HUDEP-2 (cell line): Measurements from ENCODE around the gene SMTNL2.
"Not testable (repeated sequence)": the region's sequence is repeated elsewhere in the genome, so short reads cannot be mapped to it uniquely, and the experiment has no call there.

ENCODE experiments used
- DNase-seq, 76 experiments: peaks; one replicate each; lab custom pipeline; 2025; ENCODE audit not compliant: unreplicated experiment in 76 of 76; lab: John Stamatoyannopoulos, UW

The SMTNL2 gene

DNA sequence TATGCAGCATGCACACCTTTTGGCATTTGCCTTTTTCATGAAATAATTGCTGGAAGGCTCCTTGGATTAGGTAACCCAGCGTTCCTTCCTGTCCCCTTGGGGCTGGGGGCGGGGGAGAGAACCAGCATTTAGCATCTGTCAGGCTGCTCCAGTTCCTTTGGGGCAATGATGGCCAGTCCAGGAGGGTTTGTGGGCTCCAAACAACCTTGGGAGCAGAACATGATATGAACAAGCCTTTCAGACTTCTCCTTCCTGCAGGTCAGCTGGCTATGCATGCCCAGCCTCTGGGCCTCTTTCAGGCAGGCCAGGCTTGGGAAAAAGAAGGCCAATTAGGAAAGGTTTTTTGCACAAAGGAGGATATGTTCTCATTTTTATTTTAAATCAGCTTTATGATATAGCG, 1.1 kb upstream of the SMTNL2 start:
- DNase-seq: no peak

DNA sequence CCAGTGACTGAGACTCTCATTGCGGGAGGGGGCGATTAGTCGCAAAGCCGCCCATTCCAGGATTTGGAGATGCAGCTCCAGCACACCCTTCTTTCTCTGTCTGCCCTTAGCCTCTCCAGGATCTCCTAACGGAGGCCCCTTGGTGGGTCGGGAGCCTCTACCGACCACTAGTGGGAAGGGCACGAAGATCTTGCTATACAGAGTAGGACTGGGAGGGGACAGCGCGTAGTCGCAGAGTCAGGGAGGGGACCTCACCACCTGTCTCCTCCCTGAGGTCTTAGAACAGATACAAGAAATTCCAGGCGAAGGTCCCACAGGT, 588 bp upstream of the SMTNL2 start:
- peak in 2 of 76 experiments; percentile 3 to 7 for DNase-seq

DNA sequence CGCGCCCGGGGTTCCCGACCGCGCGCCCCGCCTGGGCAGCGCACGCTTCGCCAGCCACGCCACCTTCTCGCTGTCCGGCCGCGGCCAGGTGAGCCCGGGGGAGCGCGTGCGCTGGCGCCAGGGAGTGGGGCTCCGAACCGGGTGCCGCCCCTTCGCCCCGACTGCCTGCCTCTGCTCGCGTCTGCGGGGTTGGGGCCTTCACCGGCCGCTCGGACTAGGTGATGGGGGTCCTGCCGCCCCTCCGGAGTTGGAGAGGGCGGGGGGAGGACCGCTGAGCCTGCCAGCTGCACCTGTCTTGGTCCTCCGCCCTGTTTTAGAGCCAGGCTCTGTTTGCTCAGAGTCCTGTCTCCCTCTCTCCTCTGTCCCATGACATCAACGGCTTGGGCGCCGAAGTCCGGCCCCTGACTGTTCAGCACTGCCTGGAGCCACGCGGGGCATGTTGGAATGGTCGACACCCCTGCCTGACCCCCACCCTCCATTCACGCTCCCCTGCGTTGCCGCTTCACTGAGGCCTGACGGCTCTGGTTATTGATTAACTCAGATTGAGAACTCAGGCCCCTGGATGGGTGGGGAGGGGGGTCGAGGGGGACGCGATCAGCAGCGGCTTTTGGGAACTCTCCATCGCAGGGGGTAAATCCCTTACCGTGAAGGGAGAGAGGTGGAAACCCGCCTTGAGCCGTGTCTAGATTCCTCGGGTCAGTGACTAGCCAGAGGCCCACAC, 748 bp downstream of the SMTNL2 start:
- no peak for DNase-seq

DNA sequence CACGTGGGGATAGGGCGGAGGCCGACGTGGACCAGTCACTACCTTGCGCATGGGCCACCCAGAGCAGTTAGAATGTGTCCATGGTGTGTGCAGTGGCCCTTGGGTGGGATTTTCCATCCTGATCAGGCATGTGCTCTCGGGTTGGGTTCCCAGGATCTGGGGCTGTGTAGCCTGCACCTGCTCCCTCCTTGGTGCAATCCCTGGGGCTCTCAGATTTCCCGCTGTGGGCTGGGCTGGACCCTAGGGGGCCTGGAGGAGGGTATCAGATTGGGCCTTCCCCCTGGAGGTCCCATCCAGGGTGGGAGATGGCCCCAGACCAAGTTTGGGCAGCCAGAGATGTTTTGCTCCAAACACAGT, 1.3 kb downstream of the SMTNL2 start:
- DNase-seq: no peak

DNA sequence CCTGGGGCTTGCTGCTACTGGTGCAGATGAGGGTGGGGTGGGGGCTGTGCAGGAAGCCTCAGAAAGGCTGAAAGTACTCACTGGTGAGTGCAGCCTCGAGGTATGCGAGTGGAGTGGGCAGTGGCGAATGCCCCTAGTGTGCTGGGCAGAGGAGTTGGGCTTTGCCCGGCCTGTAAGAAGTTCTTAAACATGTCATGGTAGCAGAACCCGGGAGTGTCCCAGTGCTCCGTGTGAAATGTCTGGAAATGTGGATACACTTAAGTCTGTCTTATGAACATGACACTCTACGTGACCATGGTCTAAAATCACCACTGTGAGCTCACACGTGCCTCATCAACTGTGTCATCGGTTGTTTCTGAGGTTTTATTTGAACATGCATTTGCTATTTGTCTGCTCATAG, 1.7 kb downstream of the SMTNL2 start:
- DNase-seq: no peak

DNA sequence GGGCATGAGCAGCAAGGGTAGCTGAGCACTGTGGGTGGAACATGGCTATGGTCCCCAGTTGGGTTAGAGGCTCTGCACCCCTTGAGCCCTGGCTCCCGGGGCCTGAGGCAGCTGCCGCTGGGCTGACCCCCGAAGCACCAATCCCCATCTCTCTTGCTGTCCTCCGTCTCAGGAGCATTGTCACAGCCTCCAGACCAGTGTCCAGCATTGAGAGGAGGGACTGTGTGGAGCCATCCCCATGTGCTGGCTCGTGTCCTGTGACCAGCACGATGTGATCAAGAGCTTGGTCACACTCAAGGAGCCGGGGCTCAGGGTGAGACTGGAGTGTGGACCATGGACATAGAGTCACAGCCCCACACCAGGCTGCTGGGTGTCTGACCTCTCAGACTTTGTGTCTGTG, 2.9 kb downstream of the SMTNL2 start:
- no peak for DNase-seq

DNA sequence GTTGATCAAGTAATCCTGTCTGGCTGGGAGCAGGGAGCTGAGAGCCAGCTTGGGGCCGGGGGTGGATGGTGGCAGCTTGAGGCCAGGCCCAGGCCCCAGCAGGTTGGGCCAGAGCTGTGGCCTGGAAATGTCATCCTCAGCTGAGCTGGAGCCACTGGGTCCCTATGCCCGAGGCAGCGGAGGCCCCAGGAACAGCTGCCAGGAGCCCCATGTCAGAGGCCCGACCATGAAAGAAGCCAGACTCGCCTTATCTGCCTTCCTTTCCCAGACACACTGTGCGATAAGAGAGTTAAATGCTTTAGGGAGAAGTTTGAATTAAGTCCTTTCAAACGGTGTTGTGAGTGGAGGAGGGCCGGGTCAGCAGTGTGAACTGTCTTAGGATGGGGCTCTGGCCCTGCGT, 3.5 kb downstream of the SMTNL2 start:
- peak in 39 of 76 experiments; percentile 6 to 53 (median 24) for DNase-seq

DNA sequence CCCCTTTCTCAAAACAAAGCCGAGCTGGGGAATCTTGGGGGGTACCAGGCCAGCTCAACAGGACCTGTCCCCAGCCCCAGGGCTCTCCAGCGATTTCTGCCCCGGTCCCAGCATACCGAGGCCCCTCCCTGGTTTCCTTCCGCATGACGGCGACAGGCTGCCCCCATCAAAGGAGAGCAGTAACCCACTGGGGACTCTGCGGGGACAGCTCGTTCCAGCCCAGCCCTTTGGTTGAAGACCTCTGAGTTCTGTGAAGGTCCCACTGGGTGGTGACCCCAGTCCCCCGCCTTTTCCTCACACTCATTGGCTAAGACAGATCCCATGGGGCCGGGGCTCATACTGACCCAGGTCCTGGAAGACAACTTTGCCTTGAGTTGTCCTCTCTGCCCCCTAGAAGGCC, 4.1 kb downstream of the SMTNL2 start:
- no peak for DNase-seq

DNA sequence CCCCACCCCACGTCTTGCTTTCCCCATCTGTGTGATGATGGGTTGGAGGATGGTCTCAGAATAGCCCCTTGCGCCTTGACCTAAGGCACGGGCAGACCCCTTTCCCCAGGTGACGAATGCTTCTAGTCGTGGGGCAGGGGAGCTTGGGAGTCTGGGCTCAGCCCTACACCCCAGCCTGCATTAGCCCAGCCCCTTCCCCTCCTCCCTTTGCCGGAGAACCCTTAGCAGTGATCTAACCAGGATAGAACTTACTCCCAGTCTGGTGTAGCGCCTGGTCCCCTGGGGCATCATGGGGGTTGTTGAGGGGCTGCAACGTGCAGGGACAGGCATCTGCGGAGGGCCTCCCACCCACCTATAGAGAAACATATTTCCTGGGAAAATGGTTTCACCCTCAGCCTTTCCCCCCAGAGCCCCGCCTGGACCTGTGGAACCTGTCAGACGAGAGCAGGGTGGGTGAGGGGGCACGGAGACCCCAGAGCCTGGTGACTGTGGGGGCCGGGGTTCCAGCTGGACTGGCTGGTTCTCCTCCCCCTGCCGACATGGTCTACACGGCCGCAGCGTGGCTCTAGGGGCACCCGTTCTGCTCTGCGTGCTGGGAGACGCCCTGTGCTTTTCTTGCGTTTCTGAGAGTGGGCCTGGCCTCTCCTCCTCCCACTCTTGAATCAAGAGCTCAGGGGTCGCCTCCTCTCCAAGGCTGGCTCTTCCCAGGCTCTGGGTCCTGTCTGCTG, 4.7 kb downstream of the SMTNL2 start:
- no peak for DNase-seq

DNA sequence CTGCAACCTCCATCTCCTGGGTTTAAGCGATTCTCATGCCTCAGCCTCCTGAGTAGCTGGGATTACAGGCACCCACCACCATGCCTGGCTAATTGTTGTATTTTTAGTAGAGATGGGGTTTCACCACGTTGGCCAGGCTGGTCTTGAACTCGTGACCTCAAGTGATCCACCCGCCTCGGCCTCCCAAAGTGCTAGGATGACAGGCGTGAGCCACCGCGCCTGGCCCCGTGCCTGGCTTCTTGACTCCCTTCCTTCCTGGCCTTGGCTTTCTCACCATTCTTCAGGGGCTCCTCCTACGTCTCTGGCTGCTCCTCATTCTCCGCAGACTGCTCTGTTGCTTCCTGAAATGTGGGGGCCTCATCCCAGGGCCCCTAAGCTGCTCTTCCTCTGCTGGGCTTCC, 5.7 kb downstream of the SMTNL2 start:
- DNase-seq: not testable (repeated sequence)

DNA sequence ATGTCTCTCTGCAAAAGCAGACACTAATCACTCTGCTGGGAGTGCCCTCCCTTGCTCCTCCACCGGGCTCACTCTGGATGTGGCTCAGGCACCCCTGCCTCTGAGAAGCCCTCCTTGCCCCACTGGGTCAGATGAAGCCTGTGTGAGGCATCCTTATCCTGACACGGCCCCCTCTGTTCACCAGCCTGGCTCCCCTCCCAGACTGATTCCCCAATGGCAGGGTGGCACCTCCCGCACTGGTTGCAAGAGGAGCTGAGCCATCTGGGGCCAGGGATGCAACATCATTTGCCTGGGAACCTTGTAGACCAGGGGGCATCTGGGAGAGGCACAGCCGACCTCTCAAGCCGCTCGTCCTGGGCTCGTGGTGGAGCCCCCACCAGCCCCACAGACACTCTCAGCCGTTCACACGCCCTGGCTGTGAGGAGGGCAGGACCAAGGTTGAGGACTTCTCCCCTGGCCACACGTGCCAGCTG, 6.7 kb downstream of the SMTNL2 start:
- no peak for DNase-seq

DNA sequence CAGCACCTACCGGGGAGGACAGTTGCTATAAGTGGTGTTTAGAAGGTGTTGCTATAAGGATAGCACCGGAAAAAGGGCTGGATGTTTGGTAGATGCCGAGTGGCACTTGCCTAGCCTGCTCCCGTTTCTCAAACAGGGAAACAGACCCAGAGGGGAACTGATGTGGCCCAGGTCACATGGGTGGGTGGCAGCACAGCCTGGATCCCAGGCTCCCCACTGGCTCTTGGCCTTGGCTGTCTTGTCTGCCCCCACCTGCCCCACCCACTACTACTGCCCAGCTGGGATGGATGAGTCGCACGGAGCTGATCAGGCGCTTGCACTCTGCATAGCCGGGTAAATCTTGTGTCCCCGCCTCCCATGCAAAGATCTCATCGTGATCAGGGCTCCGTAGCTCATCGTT, 7.2 kb downstream of the SMTNL2 start:
- DNase-seq: peak in 1 of 76 experiments; percentile 5

DNA sequence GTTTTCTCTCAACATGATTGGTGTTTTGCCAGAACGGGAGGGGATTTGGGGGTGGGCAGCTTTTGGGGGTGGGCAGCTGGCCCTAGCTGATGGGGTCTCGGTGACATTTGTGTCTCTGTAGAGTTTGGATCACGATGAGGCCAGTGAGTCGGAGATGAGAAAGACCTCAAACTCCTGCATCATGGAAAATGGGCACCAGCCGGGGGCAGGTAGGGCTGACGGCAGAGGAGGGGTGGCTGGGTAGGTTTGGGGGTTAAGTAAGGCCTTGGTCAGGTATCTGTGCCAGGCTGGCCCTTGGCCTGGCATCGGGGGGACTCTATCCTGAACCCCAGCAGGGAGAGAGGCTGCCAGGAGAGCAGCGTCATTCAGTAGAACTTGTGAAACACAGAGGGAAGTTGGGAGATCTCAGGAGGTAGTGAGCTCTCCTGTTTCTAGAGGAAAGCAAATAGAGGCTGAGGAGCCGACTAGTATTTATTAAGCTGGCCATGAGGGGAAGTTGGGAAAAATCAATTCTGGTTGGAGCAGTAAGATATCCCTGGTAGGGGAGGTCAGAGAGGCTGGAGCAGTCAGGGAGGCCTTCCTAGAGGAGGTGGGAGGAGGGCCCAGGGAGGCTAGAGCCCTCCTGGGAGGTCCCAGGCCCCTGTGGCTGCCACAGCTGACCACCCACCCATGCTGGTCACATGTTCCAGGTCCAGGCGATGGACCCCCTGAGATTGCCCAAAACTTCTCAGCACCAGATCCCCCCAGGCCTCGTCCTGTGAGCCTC, 8.1 kb downstream of the SMTNL2 start:
- no peak for DNase-seq

DNA sequence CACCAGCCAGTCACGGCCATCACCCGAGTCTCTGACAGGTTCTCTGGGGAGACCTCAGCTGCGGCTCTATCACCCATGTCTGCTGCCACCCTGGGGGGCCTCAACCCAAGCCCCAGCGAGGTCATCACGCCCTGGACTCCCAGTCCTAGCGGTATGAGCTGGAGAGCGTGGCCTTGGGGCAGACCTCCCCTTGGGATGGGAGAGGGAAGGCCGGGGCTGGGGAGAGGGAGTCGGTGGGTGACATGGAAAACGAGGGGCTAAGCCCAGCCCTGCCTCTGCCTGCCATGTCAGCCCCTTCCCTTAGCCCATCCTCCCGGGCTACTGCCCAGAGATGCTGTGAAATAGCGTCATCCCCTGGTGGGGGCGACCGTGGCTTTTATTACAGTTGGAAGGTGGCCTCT, 8.7 kb downstream of the SMTNL2 start:
- DNase-seq: no peak

DNA sequence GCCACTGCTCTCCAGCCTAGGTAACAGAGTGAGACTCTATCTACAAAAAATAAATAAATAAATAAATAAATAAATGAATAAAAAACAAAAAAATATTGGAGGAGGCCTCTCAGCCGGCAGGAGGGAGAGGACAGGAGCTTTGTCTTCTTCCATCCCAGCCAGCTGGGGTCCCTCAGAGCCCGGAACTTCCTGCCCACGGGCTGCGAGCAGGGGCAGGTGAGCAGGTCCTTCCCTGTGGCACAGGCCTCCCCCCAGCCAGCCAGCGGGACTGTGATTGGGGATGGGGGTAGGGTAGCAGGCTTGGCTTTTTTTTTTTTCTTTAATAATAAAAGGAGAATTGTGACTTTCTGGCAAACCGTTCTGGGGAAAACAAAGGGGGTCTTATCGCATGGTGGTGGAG, 10.1 kb downstream of the SMTNL2 start:
- DNase-seq: no peak

DNA sequence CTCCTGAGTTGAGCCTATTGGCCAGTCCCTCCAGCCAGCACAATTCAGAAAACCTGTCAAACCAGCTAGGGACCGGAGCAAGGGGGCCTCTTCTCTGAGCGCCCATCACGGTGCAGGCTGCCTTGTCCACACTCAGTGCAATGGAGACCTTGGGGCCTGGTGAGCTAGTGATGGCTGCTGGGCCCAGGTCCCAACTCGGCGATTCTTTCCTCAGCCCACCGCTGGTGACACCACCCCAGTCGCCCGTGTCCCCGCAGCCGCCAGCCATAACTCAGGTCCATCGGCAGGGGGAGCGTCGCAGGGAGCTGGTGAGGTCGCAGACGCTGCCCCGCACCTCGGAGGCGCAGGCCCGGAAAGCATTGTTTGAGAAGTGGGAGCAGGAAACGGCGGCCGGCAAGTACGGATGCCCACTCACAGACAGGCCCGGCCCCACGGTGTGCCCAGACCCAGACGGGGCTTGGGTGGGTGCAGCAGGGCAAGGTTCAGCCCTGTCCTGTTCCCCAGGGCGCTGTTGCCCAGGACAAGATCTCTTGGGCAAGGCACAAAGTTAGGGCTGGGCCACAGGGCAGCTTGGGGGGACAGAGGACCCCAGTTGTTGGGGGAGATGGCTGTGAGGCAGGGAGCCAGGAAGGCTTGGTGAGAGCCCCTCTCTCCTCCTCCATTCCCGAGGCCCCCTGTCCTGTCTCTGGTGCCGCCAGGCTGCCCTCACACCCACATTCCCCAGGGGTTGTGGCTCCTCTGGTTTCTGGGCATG, 10.8 kb downstream of the SMTNL2 start:
- DNase-seq: peak in 38 of 76 experiments; percentile 5 to 54 (median 32)

DNA sequence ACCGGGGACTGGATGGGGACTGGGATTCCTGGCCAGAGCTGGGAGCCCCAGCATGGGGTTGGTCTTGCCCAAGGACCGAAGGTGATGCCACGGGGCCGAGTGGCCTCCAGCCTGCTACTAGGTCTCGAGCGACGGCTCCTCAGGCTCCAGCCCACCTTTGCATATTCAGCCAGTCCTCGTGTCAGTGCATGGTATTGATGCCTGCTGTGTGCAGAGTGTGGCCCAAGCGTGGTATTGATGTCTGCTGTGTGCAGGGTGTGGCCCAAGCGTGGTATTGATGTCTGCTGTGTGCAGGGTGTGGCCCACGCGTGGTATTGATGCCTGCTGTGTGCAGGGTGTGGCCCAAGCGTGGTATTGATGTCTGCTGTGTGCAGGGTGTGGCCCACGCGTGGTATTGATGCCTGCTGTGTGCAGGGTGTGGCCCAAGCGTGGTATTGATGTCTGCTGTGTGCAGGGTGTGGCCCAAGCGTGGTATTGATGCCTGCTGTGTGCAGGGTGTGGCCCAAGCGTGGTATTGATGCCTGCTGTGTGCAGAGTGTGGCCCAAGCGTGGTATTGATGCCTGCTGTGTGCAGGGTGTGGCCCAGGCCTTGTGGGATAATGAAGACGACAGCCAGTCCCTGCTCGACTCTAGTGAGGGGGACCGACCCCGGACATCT, 11.5 kb downstream of the SMTNL2 start:
- not testable (repeated sequence) for DNase-seq

DNA sequence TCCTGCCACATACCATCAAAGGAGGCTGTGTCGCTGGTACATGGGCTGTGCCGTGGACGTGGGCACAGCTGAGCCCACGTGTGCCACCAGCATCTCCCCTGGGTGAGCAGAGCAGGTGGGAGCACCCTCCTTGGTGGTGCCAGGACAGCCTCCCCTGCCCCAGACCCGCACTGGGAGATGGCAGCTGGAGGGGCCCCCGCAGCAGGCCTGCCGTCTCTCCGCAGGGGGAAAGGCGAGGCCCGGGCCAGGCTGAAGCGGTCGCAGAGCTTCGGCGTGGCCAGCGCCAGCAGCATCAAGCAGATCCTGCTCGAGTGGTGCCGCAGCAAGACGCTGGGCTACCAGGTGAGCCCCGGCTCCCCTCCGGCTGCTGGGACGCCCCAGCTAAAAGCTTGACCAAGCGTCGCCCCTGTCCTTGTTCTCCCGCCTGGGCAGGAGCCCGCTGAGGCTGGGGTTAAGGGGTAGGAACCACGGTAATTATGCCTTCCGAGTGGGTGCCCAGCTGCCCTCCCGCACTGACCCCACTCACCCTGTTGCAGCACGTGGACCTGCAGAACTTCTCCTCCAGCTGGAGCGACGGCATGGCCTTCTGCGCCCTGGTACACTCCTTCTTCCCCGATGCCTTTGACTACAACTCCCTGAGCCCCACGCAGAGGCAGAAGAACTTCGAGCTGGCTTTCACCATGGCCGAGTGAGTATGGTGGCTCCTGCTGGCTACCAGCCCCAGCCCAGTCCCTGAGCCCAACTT, 12.5 kb downstream of the SMTNL2 start:
- DNase-seq: no peak

DNA sequence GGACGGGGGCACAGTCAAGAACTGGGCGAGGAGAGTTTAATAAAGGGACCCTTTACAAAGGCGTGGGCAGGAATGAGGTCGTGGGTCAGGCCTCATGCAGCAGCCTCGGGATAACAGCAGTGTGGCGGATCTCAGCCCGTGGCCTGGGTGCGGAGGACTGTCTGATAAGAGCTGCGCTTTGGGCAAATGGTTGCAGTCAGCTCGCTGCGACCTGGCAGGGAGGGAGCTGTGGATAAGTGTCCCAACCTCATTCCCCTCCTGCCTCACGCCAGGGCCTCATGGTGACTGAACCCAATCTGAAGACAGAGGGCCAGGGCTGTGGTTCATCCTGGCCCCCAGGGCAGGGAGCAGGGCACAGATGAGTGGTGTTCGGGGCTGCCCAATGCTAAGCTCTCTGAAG, 13.6 kb downstream of the SMTNL2 start:
- no peak for DNase-seq
